ENCODE measurements around the gene CASTOR1.
A peak's percentile ranks its signal among the peaks of the same experiment; 100 is the strongest.

- TF ChIP-seq POLR2A (IDR thresholded peaks at IDR 0.05; ENCODE audit: low read length) (peak; percentile 92), GATA1 (IDR thresholded peaks at IDR 0.05; ENCODE audit: low read depth, low read length) (no peak)
Measured at GRCh38 chr22:30284172-30284571, 5.1 kb downstream of the CASTOR1 start.
